GM19025 (cell line): ENCODE results near the gene MACIR.

Experiments
- ATAC-seq: cut with Tn5 transposase; IDR thresholded peaks from one replicate; pipeline ENCODE4 v1.9.1; 2021; ENCODE audit warnings: mild to moderate bottlenecking, low read depth, moderate library complexity; ENCODE audit not compliant: unreplicated experiment

Gene MACIR

DNA sequence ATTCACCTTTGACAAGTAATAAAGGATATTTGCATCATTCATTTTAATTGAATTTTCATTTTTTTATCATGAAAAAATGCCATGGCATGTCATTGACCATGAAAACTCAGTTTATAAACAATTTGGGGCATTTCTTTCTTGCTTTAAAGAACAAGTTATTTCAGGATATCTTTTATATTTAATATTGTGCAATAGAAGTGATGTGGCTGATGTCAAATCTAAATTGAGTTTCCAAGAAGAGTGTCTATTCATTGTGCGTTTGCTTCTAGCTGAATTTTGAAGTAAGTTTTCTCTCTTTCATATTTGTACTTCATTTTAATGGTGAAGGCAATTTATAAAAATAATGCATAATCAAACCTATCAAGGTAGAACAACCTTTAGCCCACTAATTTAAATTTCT lies 30.5 kb downstream of the MACIR start:
- no peak for ATAC-seq

DNA sequence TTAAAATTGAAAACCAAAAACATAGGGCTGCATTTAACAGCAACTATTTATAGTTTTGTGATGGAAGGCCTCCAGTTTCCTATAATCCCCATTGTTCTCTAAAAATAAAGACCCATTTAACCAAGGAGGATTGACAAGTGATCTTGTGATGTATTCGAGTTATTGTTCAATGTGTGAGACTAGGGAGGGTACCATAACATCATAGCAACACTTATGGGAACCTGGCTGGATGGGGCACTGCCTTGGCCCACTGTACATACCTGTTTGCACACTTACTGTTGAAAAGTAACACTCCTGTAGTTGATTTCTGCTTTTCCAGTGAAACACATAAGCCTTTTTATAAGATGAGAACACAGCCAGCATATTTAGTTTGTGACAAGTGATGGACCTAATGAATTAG lies 32.3 kb downstream of the MACIR start:
- no peak for ATAC-seq

DNA sequence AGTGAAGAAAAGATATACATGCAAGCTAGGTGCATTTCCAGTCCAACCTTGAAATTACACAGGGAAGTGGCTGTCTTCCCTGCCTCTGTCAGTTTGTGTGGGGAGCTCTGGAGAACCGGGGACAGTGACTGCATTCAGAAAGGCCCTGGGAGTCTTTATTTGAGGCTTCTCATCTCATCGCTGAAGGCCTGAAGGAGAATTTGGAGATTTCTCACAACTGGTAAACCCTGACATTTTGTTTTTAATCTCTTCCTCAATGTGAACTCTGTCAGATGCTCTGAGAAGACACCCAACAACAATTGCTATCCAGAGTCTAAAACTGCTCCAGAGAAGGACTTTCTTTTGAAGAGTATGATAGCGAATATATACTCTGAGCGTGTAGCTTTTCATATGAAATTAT lies 33.0 kb downstream of the MACIR start:
- ATAC-seq = no peak

DNA sequence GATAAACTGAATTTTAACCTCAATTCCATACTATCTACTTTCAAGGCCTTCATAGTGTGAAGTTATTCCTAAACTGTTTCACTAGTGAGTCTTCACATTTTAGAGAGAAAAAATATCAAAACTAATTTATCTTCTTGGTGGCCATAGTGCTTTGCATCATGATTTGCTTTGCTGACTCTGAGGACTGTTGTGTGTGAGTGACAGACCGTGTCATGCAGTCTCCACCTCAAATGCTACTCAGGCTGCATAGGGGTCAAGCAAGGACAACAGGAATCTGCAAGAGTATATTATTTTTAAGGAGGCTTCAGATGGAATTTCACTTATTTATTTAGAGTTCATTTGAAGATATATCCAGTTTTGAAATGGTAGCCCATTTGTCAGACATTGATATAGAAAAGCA lies 34.5 kb downstream of the MACIR start:
- ATAC-seq = no peak

DNA sequence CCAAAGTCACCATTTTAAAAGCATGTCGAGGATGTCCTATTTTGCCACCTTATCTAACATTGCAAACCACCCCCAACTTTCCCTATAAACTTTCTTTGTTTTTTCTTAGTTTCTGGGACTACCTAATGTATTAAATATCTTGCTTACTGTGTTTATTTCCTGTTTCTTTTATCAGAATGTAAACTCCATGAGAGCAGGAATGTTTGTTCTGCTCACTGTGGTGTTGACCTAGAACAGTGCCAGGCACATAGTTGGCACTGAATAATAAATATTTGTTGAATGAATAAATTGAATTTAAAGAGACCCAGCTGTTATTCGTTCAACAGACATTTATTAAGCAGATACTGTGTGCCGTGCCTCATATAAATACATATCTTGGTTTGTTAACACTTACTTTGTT lies 35.2 kb downstream of the MACIR start:
- ATAC-seq = no peak

DNA sequence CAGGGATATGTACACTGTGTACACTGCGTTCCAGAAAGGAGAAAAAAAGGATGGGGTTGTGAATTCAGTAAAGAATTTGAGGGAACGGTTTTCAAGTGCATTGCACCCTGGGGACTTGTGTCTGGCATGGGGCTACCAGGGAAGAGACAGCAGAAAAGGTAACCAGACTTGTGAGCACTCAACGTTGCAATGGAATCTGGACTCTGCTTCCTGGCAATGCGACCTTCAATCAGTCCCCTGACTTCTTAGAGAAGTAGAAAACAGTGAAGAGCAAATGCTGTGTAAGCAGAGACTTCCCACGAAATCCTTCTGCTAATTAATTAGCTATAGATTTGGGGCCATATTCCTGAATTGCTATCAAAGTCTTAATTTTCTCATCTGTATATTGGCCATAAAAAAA lies 36.3 kb downstream of the MACIR start:
- no peak for ATAC-seq

DNA sequence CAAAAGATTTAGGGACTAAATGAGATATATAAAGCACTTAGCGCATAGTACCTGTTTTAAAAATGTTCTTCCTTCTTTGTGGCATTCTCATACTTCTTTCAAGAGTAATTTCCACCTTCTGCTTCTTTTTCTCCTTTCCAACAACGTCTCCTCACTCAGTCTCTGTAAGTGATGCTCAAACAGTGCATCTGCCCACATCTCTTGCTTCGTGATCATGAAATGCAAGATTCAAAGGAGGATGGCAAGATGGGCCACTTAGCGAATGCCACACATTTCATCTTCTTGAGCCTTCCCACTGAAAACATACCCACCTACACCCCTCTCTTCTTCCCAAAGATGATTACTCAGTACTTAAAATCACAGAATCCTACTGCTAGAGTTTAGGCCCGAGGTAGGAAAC lies 36.9 kb downstream of the MACIR start:
- no peak for ATAC-seq

DNA sequence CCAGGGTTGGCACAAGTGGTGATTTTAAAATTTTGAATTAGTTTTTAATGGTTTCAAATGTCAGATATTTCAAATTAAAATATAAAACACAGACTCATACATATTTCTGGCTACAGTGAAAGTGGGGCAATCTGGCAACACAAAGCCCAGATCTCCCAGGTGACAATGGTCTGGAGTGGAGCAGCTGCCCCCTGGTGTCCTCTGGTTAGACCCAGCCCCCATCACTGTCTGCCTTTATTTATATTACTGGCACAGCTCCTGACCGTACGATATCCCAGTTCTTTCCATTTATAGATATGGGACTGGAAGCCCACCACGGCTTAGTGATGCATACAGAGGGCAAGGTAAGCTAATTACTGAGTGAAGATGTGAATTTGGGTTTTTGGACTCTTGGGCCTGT lies 37.3 kb downstream of the MACIR start:
- ATAC-seq = no peak

DNA sequence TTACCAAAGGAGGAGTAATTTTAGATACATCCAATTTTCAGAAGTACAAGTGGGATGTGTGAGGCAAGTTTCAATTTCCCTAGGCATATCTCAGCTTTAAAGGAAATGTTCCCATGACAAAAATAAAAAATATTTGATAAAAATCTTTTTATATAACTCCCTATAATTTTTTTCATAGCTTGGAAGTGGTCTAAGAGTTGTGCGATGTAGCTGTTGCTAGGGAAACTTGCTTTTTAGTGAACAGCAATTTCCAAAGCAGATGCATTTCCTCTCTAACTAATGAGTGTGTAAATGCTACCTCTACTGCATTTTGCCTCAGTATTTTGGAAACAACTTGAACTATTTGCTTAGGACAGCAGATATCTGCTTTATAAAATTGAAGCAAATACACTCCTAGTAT lies 39.6 kb downstream of the MACIR start:
- ATAC-seq = no peak

DNA sequence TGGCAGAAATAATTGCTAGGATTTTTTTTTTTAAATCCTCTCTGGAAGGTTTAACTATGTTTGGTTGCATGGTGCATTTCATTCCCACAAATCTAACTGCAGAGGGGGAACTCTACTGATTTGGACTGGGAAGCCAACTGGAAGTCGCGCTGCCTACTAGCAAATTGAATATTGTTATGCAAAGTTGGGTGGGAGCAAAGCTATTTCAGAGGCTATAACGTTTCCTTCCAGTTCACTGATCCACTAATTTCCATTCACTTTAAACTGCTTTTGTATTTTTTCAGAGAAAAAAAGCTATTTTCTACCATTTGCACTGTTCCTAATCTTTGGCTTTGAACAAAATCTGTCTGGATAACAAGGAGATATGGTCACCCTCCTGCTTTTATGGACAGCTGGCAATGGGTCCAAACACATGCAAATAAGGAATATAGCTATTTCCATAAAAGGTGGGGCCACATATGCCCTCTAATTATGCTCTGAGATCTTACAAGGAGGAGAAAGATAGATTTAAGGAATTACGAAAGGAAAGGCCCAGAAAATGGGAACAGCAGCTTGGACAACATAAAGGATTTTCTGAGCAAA lies 40.1 kb downstream of the MACIR start:
- ATAC-seq = no peak

DNA sequence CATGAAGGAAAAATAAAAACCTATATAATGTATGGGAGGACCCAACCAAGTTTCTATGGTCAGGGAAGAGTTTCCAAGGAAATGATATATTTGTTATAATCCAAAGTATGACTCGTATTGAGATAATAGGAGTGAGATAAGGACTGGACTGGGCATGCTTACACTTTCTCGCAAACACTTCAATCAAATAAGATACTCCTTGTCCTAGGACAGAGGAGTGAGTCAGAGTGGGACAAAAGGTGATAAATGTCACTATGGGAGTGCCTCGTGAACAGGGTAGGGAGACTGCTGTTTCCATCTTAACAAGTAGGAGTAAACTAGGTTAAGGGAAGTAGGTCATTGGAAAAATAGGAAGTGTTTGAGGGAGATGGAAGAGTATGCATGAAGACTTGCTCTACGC lies 47.2 kb downstream of the MACIR start:
- ATAC-seq = no peak

DNA sequence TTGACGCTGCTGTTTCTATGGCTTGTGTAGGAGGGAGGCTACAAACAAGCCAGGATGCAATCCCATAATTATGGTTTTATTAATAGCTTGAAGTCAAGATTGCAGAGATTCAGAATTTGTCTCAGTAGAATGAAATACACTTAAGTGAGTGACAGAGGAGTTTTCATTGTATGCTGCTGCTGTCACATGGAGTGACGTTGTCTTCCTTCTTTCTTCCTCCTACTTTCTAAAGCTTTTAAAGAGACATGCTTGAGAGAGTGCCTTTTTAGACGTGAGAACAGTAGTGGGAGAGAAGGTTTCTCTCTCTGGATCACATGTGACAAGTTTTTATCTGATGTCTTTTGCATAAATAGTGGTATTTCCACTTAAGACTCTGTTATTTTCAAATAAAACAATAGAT lies 48.9 kb downstream of the MACIR start:
- ATAC-seq = no peak

DNA sequence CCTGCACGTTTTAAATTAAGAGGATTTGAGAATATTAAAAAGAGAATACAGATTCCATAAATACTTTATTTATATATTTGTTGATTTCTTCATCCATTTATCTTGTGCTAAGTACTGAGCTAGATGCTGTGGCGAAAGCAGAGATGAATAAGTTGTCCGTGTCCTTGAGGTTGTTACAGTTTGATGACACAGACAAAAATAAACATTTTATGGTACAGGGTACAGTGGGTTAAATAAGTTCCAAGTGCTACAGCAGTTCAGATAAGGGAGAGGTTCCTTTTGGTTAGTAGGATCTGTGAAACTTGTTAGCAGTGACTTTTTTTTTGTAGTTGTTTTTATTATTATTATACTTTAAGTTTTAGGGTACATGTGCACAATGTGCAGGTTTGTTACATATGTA lies 50.2 kb downstream of the MACIR start:
- ATAC-seq = no peak

DNA sequence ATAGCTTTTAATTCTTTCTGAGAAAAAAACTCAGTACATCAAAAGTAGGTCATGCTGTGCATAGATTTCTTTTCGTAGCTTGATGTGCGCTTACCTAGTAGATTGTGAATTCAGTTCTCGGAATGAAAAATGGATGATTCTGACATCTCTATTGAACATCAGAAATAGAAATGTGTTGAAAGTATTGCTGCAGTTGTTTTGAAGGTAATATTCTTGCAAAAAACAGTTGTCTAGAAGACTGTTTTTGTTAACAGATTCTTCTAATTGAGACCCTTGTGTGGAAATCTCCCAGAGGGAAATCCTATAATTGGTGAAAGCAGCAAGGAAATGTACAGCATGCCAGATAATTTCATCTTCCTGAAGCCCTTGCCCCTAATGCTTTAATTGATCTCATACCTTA lies 54.5 kb downstream of the MACIR start:
- ATAC-seq = no peak

DNA sequence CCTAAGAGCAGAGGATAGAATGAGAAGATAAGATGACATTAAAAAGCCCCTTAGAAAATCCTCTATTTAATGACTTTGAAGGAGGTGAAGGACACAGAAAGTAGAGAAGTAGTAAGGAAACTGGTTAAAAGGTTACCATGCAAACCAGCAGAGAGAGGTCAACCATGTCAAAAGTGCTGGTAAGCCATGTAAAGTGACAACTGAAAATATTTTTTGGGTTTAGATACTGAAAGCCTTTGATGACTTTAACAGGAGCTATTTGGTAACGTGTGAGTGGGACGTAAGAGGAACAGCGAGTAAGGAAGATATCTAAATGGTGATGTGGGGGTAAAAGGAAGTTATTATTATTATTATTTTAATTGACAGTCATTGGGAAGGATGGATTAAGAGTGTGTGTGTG lies 56.9 kb downstream of the MACIR start:
- no peak for ATAC-seq

DNA sequence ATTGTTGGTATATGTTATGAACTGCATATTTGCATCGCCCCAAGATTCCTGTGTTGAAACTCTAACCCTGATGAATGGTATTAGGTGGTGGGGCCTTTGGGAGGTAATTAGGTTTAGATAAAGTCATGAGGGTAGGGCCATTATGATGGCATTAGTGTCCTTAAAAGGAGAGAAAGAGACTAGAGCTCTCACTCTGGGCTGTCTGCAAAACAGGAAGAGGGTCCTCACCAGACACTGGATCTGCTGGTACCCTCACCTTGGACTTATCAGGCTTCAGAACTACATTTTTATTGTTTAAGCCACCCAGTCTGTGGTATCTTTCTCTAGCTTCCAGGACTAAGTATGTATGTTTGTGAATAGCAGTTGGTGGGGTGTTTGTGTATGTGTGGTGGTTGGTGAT lies 68.9 kb downstream of the MACIR start:
- no peak for ATAC-seq

DNA sequence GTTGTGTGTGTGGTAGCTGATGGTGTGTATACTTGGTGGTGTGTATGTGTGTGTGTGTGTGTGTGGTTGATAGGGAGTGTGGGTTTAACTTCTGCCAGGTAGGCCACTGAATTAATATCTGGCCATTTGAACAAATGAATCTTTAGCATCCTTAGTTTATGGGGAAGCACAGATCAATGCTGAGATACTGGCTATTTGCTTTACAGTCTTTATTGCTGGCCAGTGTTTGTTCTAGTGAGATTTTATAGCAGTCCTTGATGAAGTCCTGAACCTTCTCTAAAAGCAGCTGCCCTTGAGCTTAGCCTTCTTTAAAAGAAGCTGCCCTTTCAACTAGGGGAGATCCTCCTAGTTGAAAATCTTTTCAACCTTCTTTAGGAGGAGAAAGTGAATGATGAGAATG lies 69.3 kb downstream of the MACIR start:
- no peak for ATAC-seq
